NCI-H1436 treated with DMSO at 0.1 percent for 48 hours (cell line): ENCODE data around the gene ZNF599.
A peak's percentile ranks its signal among the peaks of the same experiment; 100 is the strongest.
"Not testable (repeated sequence)": the region's sequence is repeated elsewhere in the genome, so short reads cannot be mapped to it uniquely, and the experiment has no call there.

Source experiments
- DNase-seq: peaks from one replicate; lab custom pipeline; 2025; lab: John Stamatoyannopoulos, UW

Gene ZNF599

GRCh38 chr19:34772697-34773554 is at the start of gene ZNF599:
TSS of gene ZNF599 (minus strand) at chr19:34773215. CDS start at chr19:34772841, 374 bp downstream.
- peak; percentile 46 for DNase-seq

DNA sequence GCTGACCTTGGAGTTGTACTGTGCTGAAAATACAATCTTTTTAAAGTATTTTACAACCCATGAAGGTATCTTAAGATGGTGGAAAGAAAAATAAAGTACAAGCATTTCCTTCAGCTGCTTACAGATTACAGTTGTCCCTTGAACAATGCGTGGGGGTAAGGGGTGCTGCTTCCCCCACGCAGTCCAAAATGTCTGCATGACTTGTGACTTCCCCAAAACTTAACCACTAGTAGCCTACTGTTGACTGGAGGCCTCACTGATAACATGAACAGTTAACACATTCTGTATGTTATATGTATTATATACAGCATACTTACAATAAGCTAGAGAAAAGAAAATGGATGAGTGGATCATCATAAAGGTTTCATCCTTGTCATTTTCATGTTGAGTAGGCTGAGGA is 45.3 kb upstream of the ZNF599 start:
- no peak for DNase-seq

GRCh38 chr19:34816708-34817107 is 43.7 kb upstream of the ZNF599 start:
- no peak for DNase-seq

- no peak for DNase-seq
Observed at GRCh38 chr19:34808566-34808965, 35.6 kb upstream of the ZNF599 start.

- DNase-seq = no peak
Observed at GRCh38 chr19:34806976-34807860, 34.2 kb upstream of the ZNF599 start.

GRCh38 chr19:34804115-34804514 is 31.1 kb upstream of the ZNF599 start:
- no peak for DNase-seq

- not testable (repeated sequence) for DNase-seq
Observed at GRCh38 chr19:34796953-34797352, 23.9 kb upstream of the ZNF599 start.

DNA sequence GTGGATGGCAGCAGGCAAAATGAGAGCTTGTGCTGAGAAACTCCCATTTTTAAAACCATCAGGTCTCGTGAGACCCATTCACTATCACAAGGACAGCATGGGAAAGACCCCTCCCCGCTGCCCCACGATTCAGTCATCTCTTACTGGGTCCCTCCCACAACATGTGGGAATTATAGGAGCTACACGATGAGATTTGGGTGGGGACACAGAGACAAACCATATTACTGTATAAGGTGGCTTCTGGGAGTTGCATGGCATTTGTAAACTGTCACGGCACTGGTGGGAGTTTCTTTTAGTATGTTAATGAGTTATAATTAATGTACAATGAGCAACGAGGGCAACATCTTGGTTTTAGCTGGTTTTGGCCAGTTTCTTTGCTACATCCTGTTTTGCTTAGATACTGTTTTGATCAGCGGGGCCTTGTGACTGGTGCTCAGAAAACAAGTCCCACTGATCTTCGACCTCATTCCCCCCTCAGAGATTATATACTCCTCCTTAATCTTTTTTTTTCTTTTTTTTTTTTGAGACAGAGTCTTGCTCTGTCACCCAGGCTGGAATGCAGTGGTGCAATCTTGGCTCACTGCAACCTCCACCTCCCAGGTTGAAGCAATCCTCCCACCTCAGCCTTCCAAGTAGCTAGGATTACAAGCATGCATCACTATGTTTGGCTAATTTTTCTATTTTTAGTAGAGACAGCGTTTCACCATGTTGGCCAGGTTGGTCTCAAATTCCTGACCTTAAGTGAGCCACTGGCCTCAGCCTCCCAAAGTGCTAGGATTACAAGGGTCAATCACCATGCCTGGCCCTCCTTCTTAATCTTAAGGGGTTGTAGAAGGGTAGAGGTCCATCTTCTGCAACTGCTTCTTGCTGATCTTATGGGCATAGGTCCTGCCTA is 21.3 kb upstream of the ZNF599 start:
- no peak for DNase-seq

GRCh38 chr19:34793565-34793964 is 20.6 kb upstream of the ZNF599 start:
- no peak for DNase-seq

GRCh38 chr19:34788074-34788473 is 15.1 kb upstream of the ZNF599 start:
- DNase-seq = no peak

DNA sequence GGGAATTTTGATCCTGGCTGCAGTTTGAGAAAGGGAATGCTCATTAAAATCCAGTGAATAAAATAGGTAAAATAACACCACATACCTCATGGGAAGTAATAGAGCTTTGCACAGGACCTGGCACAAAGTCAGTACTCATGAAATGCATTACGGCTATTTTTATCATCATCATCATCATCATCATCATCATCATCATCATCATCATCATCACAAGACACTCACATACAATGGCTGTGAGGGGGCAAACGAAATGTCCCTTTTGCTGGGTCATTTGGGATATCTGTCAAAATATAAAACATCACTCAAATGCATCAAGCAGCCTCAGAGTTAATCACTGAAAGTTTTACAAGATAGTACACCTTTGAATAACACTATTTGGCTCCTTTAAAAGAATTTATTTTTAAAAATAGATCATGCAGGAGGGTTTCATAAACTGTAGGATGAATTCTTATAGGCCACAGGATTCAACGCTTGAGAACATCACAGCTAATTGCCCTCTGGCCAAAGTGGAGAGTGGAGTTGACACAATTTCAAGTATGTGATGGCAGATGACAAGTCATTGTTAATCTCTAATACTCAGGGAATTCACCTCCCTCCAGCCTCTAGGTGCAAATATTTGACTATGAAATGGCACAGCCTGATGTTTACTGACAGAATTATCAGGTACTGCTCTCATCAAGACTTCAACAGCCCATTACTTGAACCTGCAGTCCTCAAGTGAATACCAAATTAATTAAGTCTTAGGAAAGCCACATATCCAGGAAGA is 14.2 kb upstream of the ZNF599 start:
- DNase-seq = no peak

GRCh38 chr19:34786236-34786635 is 13.2 kb upstream of the ZNF599 start:
- no peak for DNase-seq

- DNase-seq = no peak
Observed at GRCh38 chr19:34779652-34780051, 6.6 kb upstream of the ZNF599 start.

- DNase-seq = no peak
Observed at GRCh38 chr19:34778342-34778741, 5.3 kb upstream of the ZNF599 start.

- DNase-seq = no peak
Observed at GRCh38 chr19:34774857-34775256, 1.8 kb upstream of the ZNF599 start.

- DNase-seq = no peak
Observed at GRCh38 chr19:34773555-34773864, 495 bp upstream of the ZNF599 start.

GRCh38 chr19:34767951-34768350 is 5.1 kb downstream of the ZNF599 start:
- no peak for DNase-seq

GRCh38 chr19:34766386-34766785 is 6.6 kb downstream of the ZNF599 start:
- no peak for DNase-seq

GRCh38 chr19:34759218-34759917 is 13.6 kb downstream of the ZNF599 start:
- no peak for DNase-seq

DNA sequence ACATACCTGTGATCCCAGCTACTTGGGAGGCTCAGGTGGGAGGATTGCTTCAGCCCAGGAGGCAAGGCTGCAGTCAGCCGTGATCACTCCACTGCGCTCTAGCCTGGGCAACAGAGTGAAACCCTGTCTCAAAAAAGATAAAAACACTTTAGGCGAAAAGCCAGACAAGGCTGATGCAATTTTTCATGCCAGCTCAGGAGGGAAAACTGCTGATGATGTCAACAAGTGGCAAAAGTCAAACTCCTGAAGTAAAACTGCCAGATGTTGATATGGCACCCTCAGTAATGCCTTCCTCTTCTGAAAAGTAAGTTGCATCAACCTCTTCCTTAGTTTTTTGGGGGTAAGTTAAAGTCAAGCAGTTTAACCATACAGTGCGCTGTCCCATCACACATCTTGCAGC is 15.6 kb downstream of the ZNF599 start:
- DNase-seq = no peak
